SK-N-MC (cell line): ENCODE measurements around the gene ZNF462.

Experiments
- EZH2 ChIP-seq: fragments of 200-600 bp; sonication (generic); IDR thresholded peaks from one replicate; pipeline ENCODE4 v1.6.1; 2017; ENCODE audit warnings: antibody characterized with exemption
- POLR2AphosphoS5 ChIP-seq: IDR thresholded peaks from 2 replicates; pipeline ENCODE4 v1.6.1; 2012; ENCODE audit warnings: mild to moderate bottlenecking, low read depth, low read length, borderline replicate concordance

DNA sequence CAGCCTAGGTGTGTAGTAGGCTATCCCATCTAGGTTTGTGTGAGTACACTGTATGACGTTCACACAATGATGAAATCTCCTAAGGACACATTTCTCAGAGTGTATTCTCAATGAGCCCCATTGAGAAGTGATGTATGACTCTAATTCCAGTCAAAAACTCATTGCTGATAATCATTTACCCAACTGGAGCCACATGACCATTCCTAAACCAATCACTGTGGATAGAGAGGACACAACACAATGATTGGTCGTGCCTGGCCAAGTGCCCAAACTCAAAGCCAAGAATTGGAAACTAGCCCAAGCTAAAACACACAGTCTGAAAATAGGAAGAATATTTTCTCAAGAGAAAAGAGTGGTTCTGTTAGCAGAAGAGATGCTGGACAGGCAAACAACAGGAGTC lies 191.2 kb downstream of the ZNF462 start:
- TF ChIP-seq EZH2 (no peak), POLR2AphosphoS5 (no peak)
